Activated CD4-positive, alpha-beta T cell treated with anti-CD3 and anti-CD28 coated beads, Interleukin-2, amount 10 ng/mL, durations not matched to agents 24 days and 14 days (primary cell): ENCODE measurements around the gene MCM10. TPM values are rescaled to one million over a fixed set of nuclear protein-coding genes. Genes with fewer than 3 reads are reported as not detected.
"Not testable (repeated sequence)": the region's sequence is repeated elsewhere in the genome, so short reads cannot be mapped to it uniquely, and the experiment has no call there.

ENCODE experiments used
- DNase-seq: peaks from one replicate; pipeline ENCODE4 v3.0.0; 2022
- H3K27ac Mint-ChIP-seq: one replicate; pipeline ENCODE4 v1.8.0; 2022; ENCODE audit warnings: mild to moderate bottlenecking, mixed read lengths
- H3K27me3 Mint-ChIP-seq: one replicate; pipeline ENCODE4 v1.8.0; 2022; ENCODE audit warnings: mixed read lengths
- H3K36me3 Mint-ChIP-seq: one replicate; pipeline ENCODE4 v1.8.0; 2022; ENCODE audit warnings: low read depth, mild to moderate bottlenecking, mixed read lengths
- H3K4me1 Mint-ChIP-seq: one replicate; pipeline ENCODE4 v1.8.0; 2021; ENCODE audit warnings: mixed read lengths
- H3K4me3 Mint-ChIP-seq: one replicate; pipeline ENCODE4 v1.8.0; 2022; ENCODE audit warnings: mild to moderate bottlenecking, moderate library complexity, mixed read lengths
- H3K9me3 Mint-ChIP-seq: one replicate; pipeline ENCODE4 v1.8.0; 2021; ENCODE audit warnings: mixed read lengths
- intact Hi-C: fragments of 100-400 bp; cut with micrococcal nuclease; formaldehyde crosslinking; loops from one replicate; pipeline ENCODE4 v1.15.1; 2023
- total RNA-seq: library from RNA; stranded (reverse); gene quantifications from 2 replicates; pipeline ENCODE4 v1.2.3, GENCODE V29; 2022

MCM10 gene
- total RNA-seq, 1 donor from 2014 or later = 107 TPM

- no peak for DNase-seq
- Mint-ChIP-seq H3K36me3 (no peaks in the 10 kb centered on the region), H3K27me3 (no peaks in the 10 kb centered on the region), H3K4me1 (peaks cover 4% of the 10 kb centered on the region), H3K4me3 (no peak overlapping the region), H3K9me3 (no peaks in the 10 kb centered on the region), H3K27ac (no peak overlapping the region)
- intact Hi-C loops = no loop called here
These were observed 58.6 kb downstream of the MCM10 start for GRCh38 chr10:13219685-13220670.

- Mint-ChIP-seq H3K27me3 (no peaks in the 10 kb centered on the region), H3K9me3 (no peaks in the 10 kb centered on the region)
These were observed 60.2 kb downstream of the MCM10 start for GRCh38 chr10:13221572-13221971.

GRCh38 chr10:13222151-13222550 lies 60.8 kb downstream of the MCM10 start:
- H3K27ac Mint-ChIP-seq = no peak overlapping the region
- no peaks in the 10 kb centered on the region for H3K27me3 Mint-ChIP-seq
- intact Hi-C loops = no loop called here
- no peak overlapping the region for H3K4me3 Mint-ChIP-seq
- no peaks in the 10 kb centered on the region for H3K9me3 Mint-ChIP-seq
- H3K36me3 Mint-ChIP-seq = no peaks in the 10 kb centered on the region
- DNase-seq = no peak
- H3K4me1 Mint-ChIP-seq = peaks cover 4% of the 10 kb centered on the region

More at GRCh38 chr10:13221572-13221971, 60.2 kb downstream of the MCM10 start:
- Mint-ChIP-seq H3K27ac (no peak overlapping the region), H3K4me3 (no peak overlapping the region), H3K4me1 (peaks cover 4% of the 10 kb centered on the region), H3K36me3 (no peaks in the 10 kb centered on the region)
- intact Hi-C loops = no loop called here
- no peak for DNase-seq

- Mint-ChIP-seq H3K9me3 (no peaks in the 10 kb centered on the region), H3K27me3 (no peaks in the 10 kb centered on the region), H3K36me3 (no peaks in the 10 kb centered on the region), H3K4me1 (peaks cover 4% of the 10 kb centered on the region), H3K27ac (no peak overlapping the region), H3K4me3 (no peak overlapping the region)
- no peak for DNase-seq
- intact Hi-C loops = no loop called here
These were observed 61.2 kb downstream of the MCM10 start for GRCh38 chr10:13222566-13222965.

- intact Hi-C loops = no loop called here
- no peaks in the 10 kb centered on the region for H3K9me3 Mint-ChIP-seq
- no peak overlapping the region for H3K27ac Mint-ChIP-seq
- no peaks in the 10 kb centered on the region for H3K36me3 Mint-ChIP-seq
- H3K4me1 Mint-ChIP-seq = peaks cover 4% of the 10 kb centered on the region
- no peaks in the 10 kb centered on the region for H3K27me3 Mint-ChIP-seq
- H3K4me3 Mint-ChIP-seq = no peak overlapping the region
- DNase-seq = no peak
These were observed 61.9 kb downstream of the MCM10 start for GRCh38 chr10:13223241-13223640.

- H3K9me3 Mint-ChIP-seq = no peaks in the 10 kb centered on the region
- DNase-seq = no peak
- peaks cover 4% of the 10 kb centered on the region for H3K4me1 Mint-ChIP-seq
- H3K27me3 Mint-ChIP-seq = no peaks in the 10 kb centered on the region
- H3K27ac Mint-ChIP-seq = no peak overlapping the region
- no peaks in the 10 kb centered on the region for H3K36me3 Mint-ChIP-seq
- intact Hi-C loops = no loop called here
- no peak overlapping the region for H3K4me3 Mint-ChIP-seq
These were observed 63.0 kb downstream of the MCM10 start for GRCh38 chr10:13224210-13224995.

- intact Hi-C loops = no loop called here
These were observed 64.2 kb downstream of the MCM10 start for GRCh38 chr10:13225601-13226000.

GRCh38 chr10:13227031-13227430 lies 65.7 kb downstream of the MCM10 start:
- H3K27ac Mint-ChIP-seq = no peak overlapping the region
- intact Hi-C loops = no loop called here
- no peak for DNase-seq
- H3K27me3 Mint-ChIP-seq = no peaks in the 10 kb centered on the region
- H3K9me3 Mint-ChIP-seq = no peaks in the 10 kb centered on the region
- H3K36me3 Mint-ChIP-seq = no peaks in the 10 kb centered on the region
- peaks cover 4% of the 10 kb centered on the region for H3K4me1 Mint-ChIP-seq
- H3K4me3 Mint-ChIP-seq = no peak overlapping the region

More at GRCh38 chr10:13225601-13226000, 64.2 kb downstream of the MCM10 start:
- no peak overlapping the region for H3K4me3 Mint-ChIP-seq
- peaks cover 4% of the 10 kb centered on the region for H3K4me1 Mint-ChIP-seq
- no peaks in the 10 kb centered on the region for H3K9me3 Mint-ChIP-seq
- no peak for DNase-seq
- H3K36me3 Mint-ChIP-seq = no peaks in the 10 kb centered on the region
- no peaks in the 10 kb centered on the region for H3K27me3 Mint-ChIP-seq
- no peak overlapping the region for H3K27ac Mint-ChIP-seq

- H3K4me1 Mint-ChIP-seq = no peaks in the 10 kb centered on the region
- no peak for DNase-seq
- no peak overlapping the region for H3K27ac Mint-ChIP-seq
- H3K4me3 Mint-ChIP-seq = no peak overlapping the region
- no peaks in the 10 kb centered on the region for H3K9me3 Mint-ChIP-seq
- intact Hi-C loops = no loop called here
- H3K27me3 Mint-ChIP-seq = no peaks in the 10 kb centered on the region
- H3K36me3 Mint-ChIP-seq = no peaks in the 10 kb centered on the region
These were observed 69.8 kb downstream of the MCM10 start for GRCh38 chr10:13231190-13231589.

- Mint-ChIP-seq H3K27ac (no peak overlapping the region), H3K4me1 (no peaks in the 10 kb centered on the region), H3K4me3 (no peak overlapping the region), H3K27me3 (no peaks in the 10 kb centered on the region), H3K36me3 (no peaks in the 10 kb centered on the region), H3K9me3 (no peaks in the 10 kb centered on the region)
- no peak for DNase-seq
- intact Hi-C loops = no loop called here
These were observed 70.5 kb downstream of the MCM10 start for GRCh38 chr10:13231808-13232207.

GRCh38 chr10:13233358-13233757 lies 72.0 kb downstream of the MCM10 start:
- no peak for DNase-seq
- Mint-ChIP-seq H3K27ac (no peak overlapping the region), H3K36me3 (no peaks in the 10 kb centered on the region), H3K27me3 (no peaks in the 10 kb centered on the region), H3K4me3 (no peak overlapping the region), H3K4me1 (no peaks in the 10 kb centered on the region), H3K9me3 (no peaks in the 10 kb centered on the region)
- intact Hi-C loops = no loop called here

- Mint-ChIP-seq H3K4me3 (no peak within 1 kb of the TSS), H3K9me3 (no peaks in the 10 kb centered on the region), H3K36me3 (no peaks in the 10 kb centered on the region), H3K27ac (no peak within 1 kb of the TSS), H3K27me3 (no peaks in the 10 kb centered on the region), H3K4me1 (no peaks in the 10 kb centered on the region)
- DNase-seq = no peak
- intact Hi-C loops = no loop called here
These were observed 72.8 kb downstream of the MCM10 start, which contains the start of gene UCMA for GRCh38 chr10:13234172-13234571. UCMA (minus strand) TSS chr10:13234374; CDS start chr10:13234258, 116 bp downstream.

- H3K27ac Mint-ChIP-seq, intact Hi-C loops, H3K9me3 Mint-ChIP-seq, DNase-seq, H3K4me3 Mint-ChIP-seq, H3K4me1 Mint-ChIP-seq, H3K36me3 Mint-ChIP-seq, H3K27me3 Mint-ChIP-seq: not testable (repeated sequence)
These were observed 73.4 kb downstream of the MCM10 start for GRCh38 chr10:13234736-13235135.

GRCh38 chr10:13236638-13237037 lies 75.3 kb downstream of the MCM10 start:
- no peaks in the 10 kb centered on the region for H3K9me3 Mint-ChIP-seq
- no peak for DNase-seq
- H3K36me3 Mint-ChIP-seq = no peaks in the 10 kb centered on the region
- no peak overlapping the region for H3K4me3 Mint-ChIP-seq
- intact Hi-C loops = no loop called here
- H3K27ac Mint-ChIP-seq = no peak overlapping the region
- H3K27me3 Mint-ChIP-seq = no peaks in the 10 kb centered on the region
- H3K4me1 Mint-ChIP-seq = no peaks in the 10 kb centered on the region
